K562 (cell line): Measurements from ENCODE around the gene FAXC. TPM values are rescaled to one million over a fixed set of nuclear protein-coding genes. Genes with fewer than 3 reads are reported as not detected.

Source experiments
- ATF7 ChIP-seq: fragments of 450-650 bp; IDR thresholded peaks from 2 replicates; pipeline ENCODE4 v1.7.1; 2014; ENCODE audit warnings: mild to moderate bottlenecking, moderate library complexity
- CBFA2T2 ChIP-seq: fragments of 450-650 bp; conservative IDR thresholded peaks from 2 replicates; pipeline ENCODE4 v1.6.1; 2017; ENCODE audit warnings: mild to moderate bottlenecking
- CBX1 ChIP-seq: sonication (generic); IDR thresholded peaks from 2 replicates; pipeline ENCODE4 v1.6.1; 2016; ENCODE audit warnings: antibody characterized with exemption, low read depth, mild to moderate bottlenecking
- CHD4 ChIP-seq: fragments of 200-600 bp; sonication (generic); IDR thresholded peaks from 3 replicates; pipeline ENCODE4 v1.6.1; 2012; ENCODE audit warnings: low read depth, mild to moderate bottlenecking, mixed read lengths, low read length, inconsistent platforms; ENCODE audit not compliant: insufficient read depth, insufficient replicate concordance, poor library complexity, severe bottlenecking
- DEAF1 ChIP-seq: fragments of 450-650 bp; formaldehyde crosslinking; IDR thresholded peaks from 2 replicates; pipeline ENCODE4 v1.4.0; 2020; ENCODE audit warnings: mild to moderate bottlenecking, moderate library complexity
- FOXP4 ChIP-seq: sonication (generic); formaldehyde crosslinking; IDR thresholded peaks from 2 replicates; pipeline ENCODE4 v1.8.0; 2022; ENCODE audit warnings: mild to moderate bottlenecking, missing genetic modification reagents, borderline replicate concordance
- GTF2E2 ChIP-seq: fragments of 200-800 bp; sonication (Bioruptor generic); IDR thresholded peaks from 2 replicates; pipeline ENCODE4 v1.6.1; 2016; ENCODE audit warnings: missing genetic modification characterization, missing compliant biosample characterization
- HMG20A ChIP-seq: fragments of 450-650 bp; formaldehyde crosslinking; conservative IDR thresholded peaks from 2 replicates; pipeline ENCODE4 v1.4.0; 2020; ENCODE audit warnings: mild to moderate bottlenecking, mixed read lengths
- IRF9 ChIP-seq: fragments of 450-650 bp; IDR thresholded peaks from 2 replicates; pipeline ENCODE4 v1.6.1; 2016; ENCODE audit warnings: missing biosample characterization, missing genetic modification characterization
- MBD1 ChIP-seq: fragments of 250-450 bp; sonication (Bioruptor Pico); IDR thresholded peaks from 2 replicates; pipeline ENCODE4 v1.8.0; 2022; ENCODE audit warnings: inconsistent platforms
- MCM7 ChIP-seq, 2 experiments: fragments of 450-650 bp; IDR thresholded peaks; 2 replicates each; pipeline ENCODE4 v1.6.1; 2016 to 2018
- NELFE ChIP-seq: IDR thresholded peaks from 2 replicates; pipeline ENCODE4 v1.6.1; 2011; ENCODE audit warnings: mild to moderate bottlenecking; ENCODE audit not compliant: insufficient read depth, insufficient read length
- NFATC3 ChIP-seq: fragments of 450-650 bp; IDR thresholded peaks from 2 replicates; pipeline ENCODE4 v1.6.1; 2017; ENCODE audit warnings: mild to moderate bottlenecking
- NR2C2 ChIP-seq, 2 experiments: fragments of 200-800 bp in 1 of 2; sonication (Bioruptor generic) in 1 of 2; sonication (generic) in 1 of 2; formaldehyde crosslinking in 1 of 2; IDR thresholded peaks; 2 replicates each; pipeline versions ENCODE4 v1.6.1 to v1.8.0; 2016 to 2022; ENCODE audit warnings: mild to moderate bottlenecking in 1 of 2, missing compliant biosample characterization in 1 of 2, missing genetic modification characterization in 1 of 2, missing genetic modification reagents in 1 of 2
- POU5F1 ChIP-seq: fragments of 150-350 bp; IDR thresholded peaks from 2 replicates; pipeline ENCODE4 v1.6.1; 2014; ENCODE audit warnings: borderline replicate concordance, low read length, low read depth, mild to moderate bottlenecking; ENCODE audit not compliant: partially characterized antibody
- RAD21 ChIP-seq, 2 experiments: fragments of 250-450 bp in 1 of 2; fragments of 450-650 bp in 1 of 2; sonication (Bioruptor Pico) in 1 of 2; formaldehyde crosslinking in 1 of 2; IDR thresholded peaks in 1 of 2; conservative IDR thresholded peaks in 1 of 2; 2 replicates each; pipeline versions ENCODE4 v1.4.0 to v1.8.0; 2020 to 2022; ENCODE audit warnings: mild to moderate bottlenecking in 2 of 2, moderate library complexity in 1 of 2
- STAT5B ChIP-seq: fragments of 250-450 bp; sonication (Bioruptor Pico); IDR thresholded peaks from 2 replicates; pipeline ENCODE4 v1.8.0; 2021; ENCODE audit warnings: mild to moderate bottlenecking, inconsistent platforms
- TCF15 ChIP-seq: fragments of 250-450 bp; sonication (Bioruptor Pico); IDR thresholded peaks from 2 replicates; pipeline ENCODE4 v1.8.0; 2022; ENCODE audit warnings: moderate library complexity, mild to moderate bottlenecking, inconsistent platforms
- ZNF699 ChIP-seq: fragments of 250-450 bp; sonication (Bioruptor Pico); IDR thresholded peaks from 2 replicates; pipeline ENCODE4 v1.8.0; 2021; ENCODE audit warnings: mild to moderate bottlenecking, moderate library complexity; ENCODE audit not compliant: insufficient replicate concordance
- polyA plus RNA-seq, 8 experiments: library from polyadenylated mRNA; depleted of rRNA in 4 of 8; stranded (reverse) in 5 of 8; unstranded in 3 of 8; fragments of >200 nt; fragmentation: Nextera tagmentation in 2 of 8; fragmentation: Illumina TruSeq in 1 of 8; extraction: Ambion mirVana in 2 of 8; extraction: Trizol in 1 of 8; gene quantifications; 2 replicates each; pipeline versions ENCODE4 v1.2.1 to v1.2.3, GENCODE V29; 2011 to 2014; ENCODE audit warnings: inconsistent platforms in 1 of 8, missing spikeins in 1 of 8
- total RNA-seq, 7 experiments: library from RNA; depleted of rRNA in 6 of 7; stranded (reverse); fragments of >200 nt in 6 of 7; fragmentation: Illumina TruSeq in 2 of 7; extraction: Trizol in 2 of 7; gene quantifications; 2 replicates each; pipeline versions ENCODE4 v1.2.1 to v1.2.3, GENCODE V29; 2011 to 2021; ENCODE audit warnings: low replicate concordance in 1 of 7

The FAXC gene
- total and polyA plus RNA-seq, 9 of the 15 experiments (the other 6 are each of a cell fraction or from before 2014, with no cell fraction given): 0.06 to 0.40 (median 0.13) TPM; not detected in 5

GRCh38 chr6:99330159-99330558 lies 19.3 kb downstream of the FAXC start (continued):
- TF ChIP-seq DEAF1 (CRISPR knock-in tag): peak; percentile 41; the same call in 1 of the 2 replicates
- TF ChIP-seq ATF7: peak; percentile 20; the same call in 1 of the 2 replicates
- no peak for TF ChIP-seq TCF15 (CRISPR knock-in tag)
- TF ChIP-seq ZNF699 (CRISPR knock-in tag): no peak
- no peak for TF ChIP-seq CHD4
- no peak for TF ChIP-seq NELFE
- TF ChIP-seq FOXP4 (CRISPR knock-in tag): no peak
- TF ChIP-seq RAD21 (CRISPR knock-in tag; conservative IDR thresholded peaks at IDR 0.05 in 1 of 2, IDR thresholded peaks at IDR 0.05 in 1 of 2): peak; percentile 54 to 72
- TF ChIP-seq CBFA2T2: no peak
- no peak for TF ChIP-seq CBX1
- no peak for TF ChIP-seq STAT5B (CRISPR knock-in tag)
- no peak for TF ChIP-seq HMG20A (CRISPR knock-in tag)
- TF ChIP-seq GTF2E2 (tag): no peak
- no peak for TF ChIP-seq NFATC3
- no peak for TF ChIP-seq NR2C2 (CRISPR knock-in tag; IDR thresholded peaks at IDR 0.05)
- 0 out of 2 replicates have a peak, but pooled peaks have one; percentile 21 for TF ChIP-seq NR2C2 (tag; IDR thresholded peaks at IDR 0.05)
- no peak for TF ChIP-seq POU5F1
- TF ChIP-seq MCM7 (IDR thresholded peaks at IDR 0.05): no peak
- TF ChIP-seq MBD1 (CRISPR knock-in tag): no peak
- TF ChIP-seq IRF9 (tag): no peak
